K562 (cell line): Measurements from ENCODE around the gene TUBA4B. TPM values are rescaled to one million over a fixed set of nuclear protein-coding genes. Genes with fewer than 3 reads are reported as not detected.

Source experiments
- ATAC-seq: fragments of 200-7000 bp; cut with Tn5 transposase; 3 replicates; pipeline ENCODE4 v1.9.1; 2020; ENCODE audit warnings: moderate library complexity
- BruUV-seq: library from RNA; stranded (reverse); fragments of 400-500 nt; replicated peaks from 2 replicates; lab custom pipeline; 2021; lab: Mats Ljungman, UMichigan
- CTCF ChIA-PET: fragments of 300-600 bp; formaldehyde crosslinking; extraction: SDS; loops from one replicate; lab custom pipeline; 2021; ENCODE audit warnings: low intra/inter-chr PET ratio; lab: Yijun Ruan, JAX
- POLR2A ChIA-PET: fragments of 300-600, 350-650 bp; sonication (Branson Sonifier 250); formaldehyde crosslinking; extraction: SDS; loops from one replicate; lab custom pipeline; 2021; ENCODE audit warnings: antibody characterized with exemption, inconsistent platforms; lab: Yijun Ruan, JAX
- DNase-seq, 4 experiments: peaks; one replicate each; pipeline versions ENCODE4 v3.0.0 to v3.0.0-alpha.2; 2011 to 2018; ENCODE audit warnings: low spot score in 3 of 4, mixed read lengths in 3 of 4; ENCODE audit errors: extremely low read depth in 1 of 4
- FAIRE-seq: peaks from 2 replicates; lab custom pipeline; 2011; peaks lifted over from hg19 to GRCh38; lab: Jason Lieb, UNC
- H2AFZ ChIP-seq: 2 replicates; pipeline ENCODE4 v1.6.0; 2011; ENCODE audit warnings: low read depth, low read length, control low read depth, inconsistent platforms
- H3K27ac ChIP-seq: fragments of 200-600 bp; 3 replicates; pipeline ENCODE4 v1.8.0; 2011; ENCODE audit warnings: low read depth, mild to moderate bottlenecking, control low read depth, inconsistent platforms, low read length, moderate library complexity, mixed read lengths; ENCODE audit errors: extremely low read depth
- H3K27me3 ChIP-seq, 2 experiments: fragments of 300-600 bp in 1 of 2; 2 replicates in 1 of 2; 3 replicates in 1 of 2; pipeline versions ENCODE4 v1.6.0 to v1.8.0; 2011; ENCODE audit warnings: inconsistent platforms in 2 of 2, low read length in 2 of 2, mild to moderate bottlenecking in 1 of 2, mixed read lengths in 1 of 2, moderate library complexity in 1 of 2; ENCODE audit not compliant: control insufficient read depth in 2 of 2, insufficient read depth in 2 of 2
- H3K36me3 ChIP-seq: fragments of 300-600 bp; 3 replicates; pipeline ENCODE4 v1.8.0; 2011; ENCODE audit warnings: mild to moderate bottlenecking, low read length, inconsistent platforms; ENCODE audit not compliant: control insufficient read depth, insufficient read depth
- H3K4me1 ChIP-seq, 2 experiments: fragments of 200-600 bp in 1 of 2; replicated peaks in 1 of 2; 2 replicates in 1 of 2; 3 replicates in 1 of 2; pipeline versions ENCODE4 v1.5.1 to v1.8.0; 2011; ENCODE audit warnings: inconsistent platforms in 2 of 2, low read length in 2 of 2, mild to moderate bottlenecking in 1 of 2, mixed read lengths in 1 of 2, moderate library complexity in 1 of 2; ENCODE audit not compliant: control insufficient read depth in 2 of 2, insufficient read depth in 2 of 2
- H3K4me2 ChIP-seq: 2 replicates; pipeline ENCODE4 v1.6.1; 2011; ENCODE audit warnings: low read length, control low read depth, inconsistent platforms, mixed read lengths; ENCODE audit not compliant: insufficient read depth
- H3K4me3 ChIP-seq: fragments of 200-600 bp; sonication (generic), shearing (Covaris generic); 2 replicates; pipeline ENCODE4 v1.5.1; 2016; ENCODE audit warnings: control low read depth, inconsistent platforms
- H3K79me2 ChIP-seq: fragments of 200-600 bp; 3 replicates; pipeline ENCODE4 v1.8.0; 2011; ENCODE audit warnings: low read length, inconsistent platforms; ENCODE audit not compliant: control insufficient read depth, insufficient read depth
- H3K9ac ChIP-seq, 2 experiments: 2 replicates each; pipeline versions ENCODE4 v1.6.0 to v1.6.1; 2011; ENCODE audit warnings: low read depth in 2 of 2, low read length in 2 of 2, control low read depth in 1 of 2, inconsistent platforms in 1 of 2, mild to moderate bottlenecking in 1 of 2, mixed read lengths in 1 of 2; ENCODE audit not compliant: insufficient read depth in 1 of 2
- H3K9me1 ChIP-seq: one replicate; pipeline ENCODE4 v1.6.0; 2011; ENCODE audit warnings: inconsistent platforms, mild to moderate bottlenecking, low read length, moderate library complexity; ENCODE audit not compliant: control insufficient read depth, insufficient read depth
- H3K9me3 ChIP-seq: replicated peaks from 2 replicates; pipeline ENCODE4 v1.5.1; 2011; ENCODE audit warnings: low read depth, low read length, inconsistent platforms; ENCODE audit not compliant: control insufficient read depth, insufficient read depth
- H4K20me1 ChIP-seq: replicated peaks from 2 replicates; pipeline ENCODE4 v1.6.1; 2011; ENCODE audit warnings: low read length, inconsistent platforms, mixed read lengths; ENCODE audit not compliant: control insufficient read depth, insufficient read depth
- SPI1 ChIP-seq: IDR thresholded peaks from 2 replicates; pipeline ENCODE4 v1.6.1; 2011; ENCODE audit warnings: low read depth, low read length, control low read depth, borderline replicate concordance
- WGBS: fragments of 100-300 bp; shearing (Covaris generic); methylation state at CpG from one replicate; pipeline ENCODE4 v1.1.6; 2016; ENCODE audit warnings: low coverage, mixed read lengths; ENCODE audit not compliant: insufficient coverage; ENCODE audit errors: missing lambda C conversion rate; 5-methylcytosine and 5-hydroxymethylcytosine counted together
- in situ Hi-C: fragments of 300-500 bp; cut with MboI; formaldehyde crosslinking; loops from 4 replicates; pipeline ENCODE4 v1.15.0; 2018; ENCODE audit warnings: inconsistent platforms, mixed read lengths
- intact Hi-C: fragments of 100-400 bp; cut with micrococcal nuclease; formaldehyde crosslinking; loops from 2 replicates; pipeline ENCODE4 v1.14.2; 2022
- polyA plus RNA-seq, 8 experiments: library from polyadenylated mRNA; depleted of rRNA in 4 of 8; stranded (reverse) in 5 of 8; unstranded in 3 of 8; fragments of >200 nt; fragmentation: Nextera tagmentation in 2 of 8; fragmentation: Illumina TruSeq in 1 of 8; extraction: Ambion mirVana in 2 of 8; extraction: Trizol in 1 of 8; gene quantifications; 2 replicates each; pipeline versions ENCODE4 v1.2.1 to v1.2.3, GENCODE V29; 2011 to 2014; ENCODE audit warnings: inconsistent platforms in 1 of 8, missing spikeins in 1 of 8
- total RNA-seq, 7 experiments: library from RNA; depleted of rRNA in 6 of 7; stranded (reverse); fragments of >200 nt in 6 of 7; fragmentation: Illumina TruSeq in 2 of 7; extraction: Trizol in 2 of 7; gene quantifications; 2 replicates each; pipeline versions ENCODE4 v1.2.1 to v1.2.3, GENCODE V29; 2011 to 2021; ENCODE audit warnings: low replicate concordance in 1 of 7
- TF ChIP-seq, protein P1 (sequence below): sonication (generic); formaldehyde crosslinking; IDR thresholded peaks from 2 replicates; pipeline ENCODE4 v1.8.0; 2022; ENCODE audit warnings: mild to moderate bottlenecking, low read depth, missing genetic modification reagents

The TUBA4B gene
- total and polyA plus RNA-seq, 9 of the 15 experiments (the other 6 are each of a cell fraction or from before 2014, with no cell fraction given): 0.04 TPM; not detected in 8

DNA sequence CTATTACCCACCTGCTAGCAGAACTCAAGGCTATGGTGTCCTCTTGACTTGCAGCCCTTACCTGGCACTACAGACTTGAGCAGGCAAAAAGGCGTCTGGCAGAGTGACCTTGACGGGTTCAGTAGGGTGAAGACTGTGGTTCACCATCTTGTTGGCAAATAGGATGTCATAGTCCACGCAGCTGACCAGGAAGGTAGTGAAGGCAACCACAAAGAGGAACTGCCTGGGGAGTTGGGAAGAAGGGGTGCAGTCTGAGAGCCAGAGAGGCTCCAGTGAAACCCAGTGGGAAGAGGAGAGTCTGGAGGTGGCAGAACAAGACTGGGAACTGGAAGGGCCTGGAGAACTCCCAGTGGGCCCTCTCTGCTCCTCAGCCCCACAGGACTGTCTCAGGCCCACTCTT is 27.7 kb upstream of the TUBA4B start:
- no peak overlapping the region for H3K4me2 ChIP-seq
- DNase-seq (no peak), FAIRE-seq (no peak), ATAC-seq (no peak)
- intact Hi-C loops: loop anchor here (5.0 kb wide), 1 partner anchor 72 kb away; no protein-coding TSS in a partner anchor
- no TSS peak for BruUV-seq
- CTCF ChIA-PET: no interaction called here
- no peaks in the 10 kb centered on the region for H3K9me3 ChIP-seq
- no peaks in the 10 kb centered on the region for H3K27me3 ChIP-seq
- no peak overlapping the region for H2AFZ ChIP-seq
- no peak overlapping the region; the same call in 2 of the 3 replicates for H3K27ac ChIP-seq
- POLR2A ChIA-PET: no interaction called here
- peaks cover 67% of the 10 kb centered on the region for H3K36me3 ChIP-seq
- peaks cover 34% of the 10 kb centered on the region for H3K79me2 ChIP-seq
- H4K20me1 ChIP-seq: no peaks in the 10 kb centered on the region
- peaks cover 9 to 24% of the 10 kb centered on the region in 2 experiments; a peak in 3 of 5 replicates for H3K4me1 ChIP-seq
- TF ChIP-seq, protein P1, sequence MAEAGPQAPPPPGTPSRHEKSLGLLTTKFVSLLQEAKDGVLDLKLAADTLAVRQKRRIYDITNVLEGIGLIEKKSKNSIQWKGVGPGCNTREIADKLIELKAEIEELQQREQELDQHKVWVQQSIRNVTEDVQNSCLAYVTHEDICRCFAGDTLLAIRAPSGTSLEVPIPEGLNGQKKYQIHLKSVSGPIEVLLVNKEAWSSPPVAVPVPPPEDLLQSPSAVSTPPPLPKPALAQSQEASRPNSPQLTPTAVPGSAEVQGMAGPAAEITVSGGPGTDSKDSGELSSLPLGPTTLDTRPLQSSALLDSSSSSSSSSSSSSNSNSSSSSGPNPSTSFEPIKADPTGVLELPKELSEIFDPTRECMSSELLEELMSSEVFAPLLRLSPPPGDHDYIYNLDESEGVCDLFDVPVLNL: no peak
- TF ChIP-seq SPI1: 0 out of 2 replicates have a peak, but pooled peaks have one; percentile 27
- no peaks in the 10 kb centered on the region for H3K9me1 ChIP-seq
- in situ Hi-C loops: no loop called here
- H3K4me3 ChIP-seq: no peak overlapping the region
- 92% methylated on average over 3 of the region's 3 CpGs for WGBS
- H3K9ac ChIP-seq: no peak overlapping the region; a peak in 1 of 4 replicates
